GM12892 (cell line): ENCODE measurements around the gene GPN3.

Experiments used
- POLR2A ChIP-seq: IDR thresholded peaks from 2 replicates; pipeline ENCODE4 v1.6.1; 2011; ENCODE audit warnings: low read depth, low read length, control low read depth
- POLR2AphosphoS5 ChIP-seq: IDR thresholded peaks from 2 replicates; pipeline ENCODE4 v1.6.1; 2011; ENCODE audit warnings: low read depth, low read length, control low read depth
- TAF1 ChIP-seq: IDR thresholded peaks from 2 replicates; pipeline ENCODE4 v1.6.1; 2011; ENCODE audit warnings: low read depth, mild to moderate bottlenecking, control low read depth, low read length, borderline replicate concordance

- no peak for TF ChIP-seq POLR2A
- TF ChIP-seq TAF1 = no peak
- no peak for TF ChIP-seq POLR2AphosphoS5
Measured at GRCh38 chr12:110426406-110426805, 41.7 kb downstream of the GPN3 start.
